Measurements from ENCODE around the gene RBM23. TPM values are rescaled to one million over a fixed set of nuclear protein-coding genes. Genes with fewer than 3 reads are reported as not detected.
A peak's percentile ranks its signal among the peaks of the same experiment; 100 is the strongest.
"Not testable (repeated sequence)": the region's sequence is repeated elsewhere in the genome, so short reads cannot be mapped to it uniquely, and the experiment has no call there.

RBM23 gene
- total RNA-seq, 3 donors from 2014 or later (not counting 1 experiment from before 2014, with no cell fraction given), result 86.4 to 120 (median 108) TPM

GRCh38 chr14:22962061-22962676 lies 43.2 kb upstream of the RBM23 start:
- 96% methylated on average over 6 of the region's 6 CpGs for WGBS (ENCODE audit: insufficient coverage)
- DNase-seq, result no peak
- no peak for TF ChIP-seq CTCF (IDR thresholded peaks at IDR 0.05)

GRCh38 chr14:22955702-22956569 lies 37.0 kb upstream of the RBM23 start:
- H3K4me1 Mint-ChIP-seq, result peaks cover 16 to 17% of the 10 kb centered on the region in 2 donors
- H3K27ac ChIP-seq (ENCODE audit: low read length), result peak overlapping the region; percentile 80
- peaks cover 4% of the 10 kb centered on the region for H3K36me3 ChIP-seq (ENCODE audit: control insufficient read depth, insufficient read depth, low read length)
- H3K36me3 Mint-ChIP-seq, result no peaks in the 10 kb centered on the region
- H3K4me3 Mint-ChIP-seq, result peak overlapping the region; percentile 92
- peak overlapping the region; percentile 82 to 95 for H3K27ac Mint-ChIP-seq
- H3K4me1 ChIP-seq (ENCODE audit: control insufficient read depth, insufficient read depth, low read length), result peaks cover 18% of the 10 kb centered on the region
- H3K9me3 ChIP-seq (ENCODE audit: control insufficient read depth, insufficient read depth, low read length), result no peaks in the 10 kb centered on the region
- intact Hi-C loops (cut with micrococcal nuclease), result no loop called here
- peak overlapping the region; percentile 72 for H3K4me3 ChIP-seq (ENCODE audit: low read length)
- no peak for TF ChIP-seq CTCF (IDR thresholded peaks at IDR 0.05)
- WGBS (ENCODE audit: insufficient coverage), result 33% methylated on average over 19 of the region's 19 CpGs
- no peak for ATAC-seq
- H3K27me3 Mint-ChIP-seq (ENCODE audit: low read depth in 2 of 2), result no peaks in the 10 kb centered on the region
- H3K9me3 Mint-ChIP-seq, result no peaks in the 10 kb centered on the region
- no peak for DNase-seq
- H3K27me3 ChIP-seq (ENCODE audit: control insufficient read depth, insufficient read depth, low read length), result no peaks in the 10 kb centered on the region

More at GRCh38 chr14:22962061-22962676, 43.2 kb upstream of the RBM23 start:
- H3K36me3 ChIP-seq (ENCODE audit: control insufficient read depth, insufficient read depth, low read length), result no peaks in the 10 kb centered on the region
- no peak overlapping the region for H3K27ac ChIP-seq (ENCODE audit: low read length)
- H3K4me1 Mint-ChIP-seq, result no peaks in the 10 kb centered on the region
- H3K27ac Mint-ChIP-seq, result no peak overlapping the region
- H3K9me3 ChIP-seq (ENCODE audit: control insufficient read depth, insufficient read depth, low read length), result no peaks in the 10 kb centered on the region
- no peaks in the 10 kb centered on the region for H3K9me3 Mint-ChIP-seq
- peaks cover 7% of the 10 kb centered on the region for H3K4me1 ChIP-seq (ENCODE audit: control insufficient read depth, insufficient read depth, low read length)
- no peak overlapping the region for H3K4me3 ChIP-seq (ENCODE audit: low read length)
- H3K36me3 Mint-ChIP-seq, result no peaks in the 10 kb centered on the region
- H3K27me3 Mint-ChIP-seq (ENCODE audit: low read depth in 2 of 2), result no peaks in the 10 kb centered on the region
- intact Hi-C loops (cut with micrococcal nuclease), result no loop called here
- no peak for ATAC-seq
- no peak overlapping the region for H3K4me3 Mint-ChIP-seq
- H3K27me3 ChIP-seq (ENCODE audit: control insufficient read depth, insufficient read depth, low read length), result no peaks in the 10 kb centered on the region

GRCh38 chr14:22952418-22952817 lies 33.5 kb upstream of the RBM23 start:
- Mint-ChIP-seq H3K36me3 (peaks cover 2% of the 10 kb centered on the region), H3K27me3 (ENCODE audit: low read depth in 2 of 2) (no peaks in the 10 kb centered on the region), H3K4me3 (no peak overlapping the region), H3K9me3 (no peaks in the 10 kb centered on the region), H3K4me1 (peaks cover 16 to 17% of the 10 kb centered on the region in 2 donors), H3K27ac (no peak overlapping the region)
- no peak for TF ChIP-seq CTCF (IDR thresholded peaks at IDR 0.05)
- DNase-seq (no peak), ATAC-seq (no peak)
- H3K27me3 ChIP-seq (ENCODE audit: control insufficient read depth, insufficient read depth, low read length), result no peaks in the 10 kb centered on the region
- H3K4me1 ChIP-seq (ENCODE audit: control insufficient read depth, insufficient read depth, low read length), result peaks cover 14% of the 10 kb centered on the region
- peaks cover 15% of the 10 kb centered on the region for H3K36me3 ChIP-seq (ENCODE audit: control insufficient read depth, insufficient read depth, low read length)
- WGBS (ENCODE audit: insufficient coverage), result 94% methylated on average over 1 of the region's 1 CpG
- intact Hi-C loops (cut with micrococcal nuclease), result loop anchor here (2.0 kb wide), 1 partner anchor 20 kb away; no protein-coding TSS in a partner anchor
- no peak overlapping the region for H3K4me3 ChIP-seq (ENCODE audit: low read length)
- H3K27ac ChIP-seq (ENCODE audit: low read length), result no peak overlapping the region
- no peaks in the 10 kb centered on the region for H3K9me3 ChIP-seq (ENCODE audit: control insufficient read depth, insufficient read depth, low read length)

GRCh38 chr14:22951795-22952194 lies 32.8 kb upstream of the RBM23 start:
- not testable (repeated sequence) for H3K4me3 ChIP-seq (ENCODE audit: low read length)
- ATAC-seq, result peak in 1 of 3 donors; percentile 55

More at GRCh38 chr14:22951795-22952194, 32.8 kb upstream of the RBM23 start:
- DNase-seq; H3K9me3 Mint-ChIP-seq; H3K9me3 ChIP-seq (ENCODE audit: control insufficient read depth, insufficient read depth, low read length); H3K4me3 Mint-ChIP-seq; H3K27me3 Mint-ChIP-seq (ENCODE audit: low read depth in 2 of 2); H3K27ac ChIP-seq (ENCODE audit: low read length); H3K27me3 ChIP-seq (ENCODE audit: control insufficient read depth, insufficient read depth, low read length); H3K27ac Mint-ChIP-seq; H3K4me1 ChIP-seq (ENCODE audit: control insufficient read depth, insufficient read depth, low read length); H3K36me3 Mint-ChIP-seq: not testable (repeated sequence)
- H3K4me1 Mint-ChIP-seq, result peaks cover 15% of the 10 kb centered on the region in 2 donors
- H3K36me3 ChIP-seq (ENCODE audit: control insufficient read depth, insufficient read depth, low read length), result peaks cover 21% of the 10 kb centered on the region
- intact Hi-C loops (cut with micrococcal nuclease), result loop anchor here (2.0 kb wide), 1 partner anchor 19 kb away; no protein-coding TSS in a partner anchor
- 94% methylated on average over 8 of the region's 8 CpGs for WGBS (ENCODE audit: insufficient coverage)

All from natural killer cell (primary cell).